PC-9 (cell line): ENCODE measurements around the gene STRADA.

ENCODE experiments used
- EZH2 ChIP-seq: fragments of 200-600 bp; sonication (generic); IDR thresholded peaks from 2 replicates; pipeline ENCODE4 v1.8.0; 2017; ENCODE audit warnings: antibody characterized with exemption, low read depth
- TF ChIP-seq, protein P1 (sequence below): fragments of 200-600 bp; sonication (generic); conservative IDR thresholded peaks from 2 replicates; pipeline ENCODE4 v1.6.1; 2017; ENCODE audit warnings: mixed run types, antibody characterized with exemption, mild to moderate bottlenecking, moderate library complexity

DNA sequence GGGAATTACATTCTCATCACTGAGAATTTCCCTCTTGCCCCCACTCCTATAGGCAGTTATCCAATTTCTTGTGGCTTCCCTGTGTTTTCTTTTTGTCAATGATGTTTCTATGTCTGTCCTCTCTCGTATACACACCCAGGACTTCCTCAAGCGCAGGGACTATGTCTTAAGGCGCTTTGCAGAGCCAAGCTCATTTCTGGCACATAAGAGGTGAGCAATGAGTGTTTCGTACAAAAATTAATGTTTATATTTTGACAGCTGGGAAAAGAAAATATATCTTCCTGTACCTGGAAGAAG lies 33.3 kb upstream of the STRADA start:
- TF ChIP-seq, protein P1, sequence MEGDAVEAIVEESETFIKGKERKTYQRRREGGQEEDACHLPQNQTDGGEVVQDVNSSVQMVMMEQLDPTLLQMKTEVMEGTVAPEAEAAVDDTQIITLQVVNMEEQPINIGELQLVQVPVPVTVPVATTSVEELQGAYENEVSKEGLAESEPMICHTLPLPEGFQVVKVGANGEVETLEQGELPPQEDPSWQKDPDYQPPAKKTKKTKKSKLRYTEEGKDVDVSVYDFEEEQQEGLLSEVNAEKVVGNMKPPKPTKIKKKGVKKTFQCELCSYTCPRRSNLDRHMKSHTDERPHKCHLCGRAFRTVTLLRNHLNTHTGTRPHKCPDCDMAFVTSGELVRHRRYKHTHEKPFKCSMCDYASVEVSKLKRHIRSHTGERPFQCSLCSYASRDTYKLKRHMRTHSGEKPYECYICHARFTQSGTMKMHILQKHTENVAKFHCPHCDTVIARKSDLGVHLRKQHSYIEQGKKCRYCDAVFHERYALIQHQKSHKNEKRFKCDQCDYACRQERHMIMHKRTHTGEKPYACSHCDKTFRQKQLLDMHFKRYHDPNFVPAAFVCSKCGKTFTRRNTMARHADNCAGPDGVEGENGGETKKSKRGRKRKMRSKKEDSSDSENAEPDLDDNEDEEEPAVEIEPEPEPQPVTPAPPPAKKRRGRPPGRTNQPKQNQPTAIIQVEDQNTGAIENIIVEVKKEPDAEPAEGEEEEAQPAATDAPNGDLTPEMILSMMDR, result no peak
- no peak for TF ChIP-seq EZH2
